ENCODE data around the gene ZFYVE28.

The ZFYVE28 gene

GRCh38 chr4:2284934-2285612, 133.4 kb downstream of the ZFYVE28 start:
- TF ChIP-seq CTCF (IDR thresholded peaks at IDR 0.05): no peak

GRCh38 chr4:2284161-2284933, 134.1 kb downstream of the ZFYVE28 start:
- TF ChIP-seq CTCF (IDR thresholded peaks at IDR 0.05): no peak

- TF ChIP-seq CTCF (IDR thresholded peaks at IDR 0.05): no peak
Measured at GRCh38 chr4:2283199-2283711, 135.2 kb downstream of the ZFYVE28 start.

GRCh38 chr4:2281575-2282343, 136.7 kb downstream of the ZFYVE28 start:
- TF ChIP-seq CTCF (IDR thresholded peaks at IDR 0.05): no peak

- TF ChIP-seq CTCF (IDR thresholded peaks at IDR 0.05): 0 out of 2 replicates have a peak, but pooled peaks have one; percentile 10
Measured at GRCh38 chr4:2280531-2281300, 137.7 kb downstream of the ZFYVE28 start.

- no peak for TF ChIP-seq CTCF (IDR thresholded peaks at IDR 0.05)
Measured at GRCh38 chr4:2277956-2278355, 140.5 kb downstream of the ZFYVE28 start.

Measured in LNCAP (cell line).